Gastrocnemius medialis (tissue), 4 donors: Measurements from ENCODE around the gene MTARC1.

Experiments
- POLR2A ChIP-seq, 2 donors: fragments of 450-650 bp; IDR thresholded peaks; one replicate each; pipeline ENCODE4 v1.6.1; 2017; ENCODE audit warnings: antibody characterized with exemption in 2 of 2, mild to moderate bottlenecking in 2 of 2, moderate library complexity in 2 of 2
- TF ChIP-seq, protein P1 (sequence below), 5 experiments: fragments of 450-650 bp in 3 of 5; fragments of 200-600 bp in 2 of 5; sonication (generic) in 2 of 5; IDR thresholded peaks in 4 of 5; conservative IDR thresholded peaks in 1 of 5; 1 replicate in 4 of 5; 2 replicates in 1 of 5; pipeline ENCODE4 v1.5.1; 2016 to 2019; ENCODE audit warnings: antibody characterized with exemption in 5 of 5, mild to moderate bottlenecking in 3 of 5, moderate library complexity in 3 of 5

DNA sequence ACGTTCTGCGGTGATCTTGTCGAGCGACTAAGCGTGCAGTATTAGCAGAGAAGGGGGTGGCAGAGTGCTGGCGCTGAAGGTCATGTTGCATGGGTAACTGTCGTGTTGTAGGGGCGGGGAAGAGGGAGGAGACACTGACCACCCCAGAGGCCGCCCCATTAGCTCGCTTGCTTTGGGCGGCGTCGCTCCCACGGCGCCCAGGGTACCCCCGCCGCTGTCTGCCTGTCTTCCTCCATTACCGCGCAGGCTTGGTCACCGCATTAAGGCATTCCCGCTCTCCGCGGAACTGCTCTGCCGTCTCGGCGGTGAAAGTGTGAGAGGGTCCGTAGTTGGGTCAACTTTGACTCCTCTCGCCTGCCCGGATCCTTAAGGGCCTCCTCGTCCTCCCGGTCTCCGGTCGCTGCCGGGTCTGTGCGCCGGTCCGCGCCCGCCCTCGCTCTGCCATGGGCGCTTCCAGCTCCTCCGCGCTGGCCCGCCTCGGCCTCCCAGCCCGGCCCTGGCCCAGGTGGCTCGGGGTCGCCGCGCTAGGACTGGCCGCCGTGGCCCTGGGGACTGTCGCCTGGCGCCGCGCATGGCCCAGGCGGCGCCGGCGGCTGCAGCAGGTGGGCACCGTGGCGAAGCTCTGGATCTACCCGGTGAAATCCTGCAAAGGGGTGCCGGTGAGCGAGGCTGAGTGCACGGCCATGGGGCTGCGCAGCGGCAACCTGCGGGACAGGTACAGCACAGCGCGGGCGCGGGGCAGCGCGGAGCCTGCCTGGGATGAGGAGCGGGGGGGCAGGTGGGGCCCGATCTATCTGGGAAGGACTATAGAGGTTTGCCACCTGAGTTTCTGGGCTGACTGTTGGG is 38.4 kb upstream of the MTARC1 start, which contains the start of gene MTARC2:
- TF ChIP-seq POLR2A (IDR thresholded peaks at IDR 0.05), result peak; percentile 72 to 85
- TF ChIP-seq, protein P1, sequence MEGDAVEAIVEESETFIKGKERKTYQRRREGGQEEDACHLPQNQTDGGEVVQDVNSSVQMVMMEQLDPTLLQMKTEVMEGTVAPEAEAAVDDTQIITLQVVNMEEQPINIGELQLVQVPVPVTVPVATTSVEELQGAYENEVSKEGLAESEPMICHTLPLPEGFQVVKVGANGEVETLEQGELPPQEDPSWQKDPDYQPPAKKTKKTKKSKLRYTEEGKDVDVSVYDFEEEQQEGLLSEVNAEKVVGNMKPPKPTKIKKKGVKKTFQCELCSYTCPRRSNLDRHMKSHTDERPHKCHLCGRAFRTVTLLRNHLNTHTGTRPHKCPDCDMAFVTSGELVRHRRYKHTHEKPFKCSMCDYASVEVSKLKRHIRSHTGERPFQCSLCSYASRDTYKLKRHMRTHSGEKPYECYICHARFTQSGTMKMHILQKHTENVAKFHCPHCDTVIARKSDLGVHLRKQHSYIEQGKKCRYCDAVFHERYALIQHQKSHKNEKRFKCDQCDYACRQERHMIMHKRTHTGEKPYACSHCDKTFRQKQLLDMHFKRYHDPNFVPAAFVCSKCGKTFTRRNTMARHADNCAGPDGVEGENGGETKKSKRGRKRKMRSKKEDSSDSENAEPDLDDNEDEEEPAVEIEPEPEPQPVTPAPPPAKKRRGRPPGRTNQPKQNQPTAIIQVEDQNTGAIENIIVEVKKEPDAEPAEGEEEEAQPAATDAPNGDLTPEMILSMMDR (IDR thresholded peaks at IDR 0.05 in 4 of 5, conservative IDR thresholded peaks at IDR 0.05 in 1 of 5), result peak in 1 of 5 experiments; percentile 15
